HG03575 (cell line): ENCODE measurements around the gene GLDN.
A peak's percentile ranks its signal among the peaks of the same experiment; 100 is the strongest.

Source experiments
- ATAC-seq: cut with Tn5 transposase; IDR thresholded peaks from one replicate; pipeline ENCODE4 v1.9.1; 2021; ENCODE audit not compliant: unreplicated experiment, insufficient number of reproducible peaks, low FRiP score; ENCODE audit errors: extremely low read depth

GLDN gene

GRCh38 chr15:51320843-51321242, 20.6 kb upstream of the GLDN start:
- ATAC-seq, result no peak

GRCh38 chr15:51321316-51321715, 20.1 kb upstream of the GLDN start:
- ATAC-seq, result no peak

DNA sequence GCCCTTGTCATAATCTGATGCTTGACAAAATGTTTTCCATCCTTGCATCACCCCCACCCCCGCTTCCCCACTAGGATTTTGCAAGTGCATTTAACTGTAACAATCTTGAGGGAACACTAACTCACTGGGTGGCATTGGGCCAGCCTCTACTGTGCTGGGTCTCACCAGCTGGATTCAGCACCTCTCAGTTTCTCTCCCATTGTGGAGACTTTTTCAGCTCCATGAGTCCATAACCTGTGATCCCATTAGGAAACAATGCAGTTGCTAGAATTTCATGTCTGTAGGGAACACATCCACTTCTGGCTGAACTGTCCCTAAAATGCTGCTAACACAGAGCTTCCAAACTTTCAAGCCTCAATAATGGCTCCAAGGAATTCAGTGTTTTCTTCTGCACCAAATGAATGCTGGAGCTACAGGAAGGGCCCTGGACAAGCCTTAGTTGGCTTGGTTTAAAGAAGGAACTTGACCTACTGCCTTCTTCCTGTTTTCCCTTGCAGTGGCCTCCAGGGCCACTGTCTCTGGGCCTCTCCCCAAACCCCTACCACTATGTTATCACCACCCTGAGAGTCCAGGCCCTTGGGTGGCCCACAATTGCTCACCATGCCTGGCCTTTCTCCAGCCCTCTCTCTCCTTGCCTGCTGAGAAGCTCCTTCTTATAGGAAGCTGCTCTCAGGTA, 18.7 kb upstream of the GLDN start:
- ATAC-seq, result no peak

GRCh38 chr15:51323749-51324148, 17.7 kb upstream of the GLDN start:
- no peak for ATAC-seq

DNA sequence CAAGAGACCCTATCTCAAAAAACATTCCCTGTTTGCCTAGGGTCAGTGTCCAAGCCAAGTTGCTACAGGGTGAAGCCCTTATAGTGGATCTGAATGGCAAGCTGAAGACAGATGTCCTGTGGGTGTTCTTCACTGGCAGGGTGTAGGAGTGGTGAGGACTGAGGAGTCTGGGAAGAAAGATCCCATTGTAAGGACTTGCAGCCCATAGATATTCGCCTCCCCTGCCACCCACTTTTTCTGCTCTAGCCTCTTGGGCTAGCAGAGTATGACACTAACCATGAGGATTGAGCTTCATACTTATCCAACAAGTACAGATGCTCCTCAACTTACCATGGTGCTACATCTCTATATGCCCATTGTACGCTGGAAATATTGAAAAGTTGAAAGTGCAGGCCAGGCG, 16.3 kb upstream of the GLDN start:
- no peak for ATAC-seq

GRCh38 chr15:51327081-51327480, 14.4 kb upstream of the GLDN start:
- ATAC-seq, result no peak

DNA sequence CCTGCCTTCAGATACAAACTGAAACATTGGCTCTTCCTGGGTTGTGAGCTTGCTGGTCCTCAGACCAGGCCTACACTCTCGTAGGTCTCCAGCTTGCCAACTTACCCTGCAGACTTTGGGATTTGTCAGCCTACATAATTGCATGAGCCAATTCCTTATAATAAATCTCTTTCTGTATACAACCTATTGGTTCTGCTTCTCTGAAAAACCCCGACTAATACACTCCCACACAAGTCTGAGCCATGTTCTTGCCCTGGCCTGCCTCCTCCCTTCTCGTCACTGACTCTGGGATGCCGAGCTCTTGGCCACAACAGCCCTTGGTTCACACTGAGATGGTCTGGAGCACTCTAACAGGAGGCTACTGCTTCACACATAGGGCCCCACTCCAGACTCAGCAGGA, 12.5 kb upstream of the GLDN start:
- no peak for ATAC-seq

- no peak for ATAC-seq
Measured at GRCh38 chr15:51331141-51331540, 10.3 kb upstream of the GLDN start.

DNA sequence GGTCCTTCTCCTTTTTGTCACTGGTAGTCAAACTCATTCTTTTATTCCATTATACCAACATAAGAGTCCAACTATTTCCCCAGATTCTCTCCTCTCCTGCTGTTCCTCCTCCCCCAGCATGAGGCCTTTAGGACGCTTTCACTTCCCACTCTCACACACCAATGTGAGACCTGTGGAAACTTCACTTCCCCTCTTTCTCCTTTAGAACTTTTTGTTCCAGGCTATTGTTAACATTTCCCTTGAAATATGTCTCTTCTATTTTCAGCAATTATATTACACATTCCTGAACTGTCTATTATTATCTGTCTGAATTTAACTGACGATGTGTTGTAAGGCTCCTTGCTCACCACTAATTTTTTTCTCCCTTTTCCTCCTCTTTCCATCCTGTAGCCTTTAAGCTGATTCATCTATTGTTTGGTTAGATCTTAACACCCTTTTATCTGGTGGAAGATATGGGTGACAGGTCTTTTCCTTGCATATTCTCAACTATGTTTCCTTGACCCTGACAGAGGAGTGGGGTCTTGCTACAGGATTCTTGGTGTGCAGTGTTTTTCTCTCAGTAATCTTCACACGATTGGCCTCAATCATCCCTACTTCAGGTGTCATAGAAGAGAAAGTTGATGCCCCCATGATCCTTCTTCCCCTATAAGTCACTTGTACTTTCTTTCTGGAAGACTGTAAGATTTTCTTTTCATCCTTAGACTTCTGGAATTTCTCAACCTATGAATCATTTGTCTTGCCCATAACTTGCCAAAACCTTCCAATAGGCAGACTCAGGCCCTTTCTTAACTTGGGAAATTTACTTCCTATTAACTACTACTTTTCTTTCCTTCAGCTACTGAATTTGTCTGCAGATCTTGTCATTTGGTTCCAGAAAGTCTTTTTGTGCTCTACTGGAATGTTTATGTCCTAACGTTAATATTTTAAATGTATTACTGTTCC, 9.0 kb upstream of the GLDN start:
- no peak for ATAC-seq

GRCh38 chr15:51333571-51333970, 7.9 kb upstream of the GLDN start:
- no peak for ATAC-seq

DNA sequence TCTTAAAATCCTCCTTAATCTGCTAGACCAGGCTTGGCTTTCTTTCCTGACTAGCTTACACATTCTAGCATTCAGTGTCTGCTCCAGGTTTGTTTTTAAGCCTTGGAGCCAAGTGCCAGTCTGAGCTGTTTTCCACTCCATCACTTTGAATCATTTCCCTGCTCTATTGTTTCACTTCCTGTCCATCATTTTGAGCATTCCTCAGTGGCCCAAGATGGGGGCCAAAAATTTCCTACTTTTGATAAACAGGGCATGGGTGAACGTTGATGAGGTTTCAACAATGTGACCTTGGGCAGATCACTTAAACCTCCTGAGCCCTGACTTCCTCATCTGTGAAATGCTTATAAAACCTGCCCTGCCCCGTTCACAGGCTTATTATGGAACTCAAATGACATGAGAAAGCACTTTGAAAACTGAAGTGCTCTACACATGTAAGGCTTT, 7.4 kb upstream of the GLDN start:
- no peak for ATAC-seq

- no peak for ATAC-seq
Measured at GRCh38 chr15:51335087-51335486, 6.4 kb upstream of the GLDN start.

- no peak for ATAC-seq
Measured at GRCh38 chr15:51335538-51336410, 5.7 kb upstream of the GLDN start.

DNA sequence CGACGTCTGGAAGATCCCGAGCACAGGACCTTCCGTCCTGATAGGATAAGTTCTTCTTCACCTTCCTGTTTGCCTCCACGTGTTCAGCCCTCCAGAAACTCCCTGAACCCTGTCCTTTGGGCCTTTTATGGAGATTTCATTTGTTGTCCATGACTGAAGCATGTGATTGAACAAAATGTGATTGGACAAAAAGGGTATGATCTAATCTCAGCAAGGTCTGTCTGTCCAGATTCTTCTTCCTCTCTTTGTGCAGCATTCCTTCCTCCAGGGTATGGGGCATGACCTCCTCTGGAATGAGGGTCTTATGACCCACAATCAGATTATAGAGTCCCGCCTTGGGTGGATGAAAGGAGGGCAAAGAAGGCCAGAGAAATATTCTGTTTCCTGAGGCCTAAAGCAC, 3.0 kb upstream of the GLDN start, which contains the start of gene CYP19A1:
Gene CYP19A1, minus strand, starts transcription at position 101 of the 400 bp plus-strand sequence. CDS start 95,684 bp downstream, outside the sequence.
- ATAC-seq, result no peak

GRCh38 chr15:51342227-51342999, 958 bp downstream of the GLDN start:
- ATAC-seq, result no peak

- no peak for ATAC-seq
Measured at GRCh38 chr15:51343466-51343865, 2.0 kb downstream of the GLDN start.

- ATAC-seq, result no peak
Measured at GRCh38 chr15:51346136-51346535, 4.7 kb downstream of the GLDN start.

GRCh38 chr15:51348688-51349087, 7.2 kb downstream of the GLDN start:
- ATAC-seq, result peak; percentile 75
